Activated CD8-positive, alpha-beta memory T cell treated with anti-CD3 and anti-CD28 coated beads, Interleukin-2, amount 10 ng/mL, durations not matched to agents 7 days and 5 days (primary cell): ENCODE data around the gene LGALS9B. TPM values are rescaled to one million over a fixed set of nuclear protein-coding genes. Genes with fewer than 3 reads are reported as not detected.
"Not testable (repeated sequence)": the region's sequence is repeated elsewhere in the genome, so short reads cannot be mapped to it uniquely, and the experiment has no call there.

Experiments used
- ATAC-seq: fragments of 150-1000 bp; cut with Tn5 transposase; one replicate; pipeline ENCODE4 v1.10.0; 2021; ENCODE audit warnings: moderate library complexity
- CTCF ChIA-PET: fragments of 350-600 bp; sonication (Branson Sonifier 250); formaldehyde crosslinking; loops from one replicate; lab custom pipeline; 2021; ENCODE audit warnings: antibody characterized with exemption; lab: Charles Lee
- DNase-seq: peaks from one replicate; pipeline ENCODE4 v3.0.0-alpha.2; 2020
- H3K27ac Mint-ChIP-seq: one replicate; pipeline ENCODE4 v1.8.0; 2021; ENCODE audit warnings: mild to moderate bottlenecking, mixed read lengths
- H3K27me3 Mint-ChIP-seq: one replicate; pipeline ENCODE4 v1.8.0; 2021; ENCODE audit warnings: mixed read lengths
- H3K36me3 Mint-ChIP-seq: one replicate; pipeline ENCODE4 v1.8.0; 2021; ENCODE audit warnings: mild to moderate bottlenecking, mixed read lengths
- H3K4me1 Mint-ChIP-seq: one replicate; pipeline ENCODE4 v1.8.0; 2021; ENCODE audit warnings: mixed read lengths
- H3K4me3 Mint-ChIP-seq: one replicate; pipeline ENCODE4 v1.8.0; 2021; ENCODE audit warnings: mild to moderate bottlenecking, moderate library complexity, mixed read lengths
- H3K9me3 Mint-ChIP-seq: one replicate; pipeline ENCODE4 v1.8.0; 2022; ENCODE audit warnings: low read depth, mixed read lengths
- total RNA-seq, 2 experiments: library from RNA; stranded (reverse); gene quantifications; one replicate each; pipeline ENCODE4 v1.2.3, GENCODE V29; 2021

Gene LGALS9B
- total RNA-seq, 2 experiments from 2014 or later = 0.73 TPM; not detected in 1

DNA sequence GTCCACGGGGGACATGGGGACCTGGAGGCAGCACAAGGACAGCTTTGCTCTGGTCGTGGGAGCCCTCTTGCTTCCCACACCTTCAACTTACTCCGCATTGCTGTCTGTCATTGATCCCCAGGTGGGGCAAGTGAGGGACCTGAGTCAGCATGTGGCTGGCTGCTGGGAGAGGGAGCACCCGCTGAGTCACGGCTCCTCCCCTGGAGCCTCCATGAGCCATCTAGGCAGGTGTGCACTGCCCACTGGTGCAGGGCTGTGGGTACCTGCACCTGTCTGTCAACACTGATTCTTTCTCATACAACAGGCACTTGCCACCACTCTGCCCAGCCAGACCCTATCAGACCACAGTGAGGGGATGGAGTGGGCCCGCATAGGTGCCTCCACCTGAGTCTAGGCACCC lies 24.8 kb upstream of the LGALS9B start:
- H3K4me1 Mint-ChIP-seq, ATAC-seq, H3K9me3 Mint-ChIP-seq, H3K36me3 Mint-ChIP-seq, H3K4me3 Mint-ChIP-seq, CTCF ChIA-PET, H3K27ac Mint-ChIP-seq, H3K27me3 Mint-ChIP-seq, DNase-seq: not testable (repeated sequence)

- ATAC-seq, H3K27ac Mint-ChIP-seq, H3K4me1 Mint-ChIP-seq, H3K4me3 Mint-ChIP-seq, H3K36me3 Mint-ChIP-seq, DNase-seq, H3K9me3 Mint-ChIP-seq, CTCF ChIA-PET, H3K27me3 Mint-ChIP-seq: not testable (repeated sequence)
Measured at GRCh38 chr17:20484930-20485329, 17.6 kb upstream of the LGALS9B start.

- H3K4me1 Mint-ChIP-seq, ATAC-seq, H3K27me3 Mint-ChIP-seq, DNase-seq, H3K27ac Mint-ChIP-seq, H3K4me3 Mint-ChIP-seq, CTCF ChIA-PET, H3K36me3 Mint-ChIP-seq, H3K9me3 Mint-ChIP-seq: not testable (repeated sequence)
Measured at GRCh38 chr17:20479889-20480591, 12.7 kb upstream of the LGALS9B start.

DNA sequence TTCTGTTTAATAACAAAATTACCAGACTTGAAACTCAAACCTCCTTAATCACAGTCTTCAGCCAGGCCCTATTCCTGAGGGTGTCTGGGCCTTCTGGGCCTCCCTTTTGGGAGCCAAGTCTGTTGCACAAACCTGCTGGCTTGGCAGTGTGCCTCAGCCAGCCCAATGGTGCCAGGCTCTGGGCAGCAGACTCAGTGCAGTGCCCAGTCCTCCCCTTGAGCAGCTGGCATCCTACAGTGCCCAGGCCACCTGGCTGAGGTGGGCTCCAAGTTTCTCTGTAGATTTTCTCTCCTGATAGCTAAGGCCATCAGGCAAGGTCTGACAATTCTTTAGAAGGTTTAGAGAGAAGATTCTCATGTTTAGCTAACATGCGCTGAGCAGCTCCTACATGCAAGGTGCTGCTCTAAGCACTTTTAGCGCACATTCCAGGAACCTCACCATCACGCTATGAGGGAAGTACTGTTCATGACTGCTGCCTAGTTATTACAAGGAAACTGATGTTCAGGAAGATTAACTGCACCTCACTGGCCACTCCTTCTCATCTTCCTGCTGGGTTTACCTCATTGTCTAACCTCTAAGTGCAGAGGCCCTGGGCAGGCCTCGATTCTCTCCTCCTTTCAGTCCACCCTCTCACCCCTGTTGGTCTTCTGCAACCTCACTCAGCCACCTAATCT lies 10.2 kb upstream of the LGALS9B start:
- CTCF ChIA-PET, H3K4me1 Mint-ChIP-seq, DNase-seq, H3K27me3 Mint-ChIP-seq, H3K9me3 Mint-ChIP-seq, H3K4me3 Mint-ChIP-seq, ATAC-seq, H3K36me3 Mint-ChIP-seq: not testable (repeated sequence)
- peak overlapping the region; percentile 59 for H3K27ac Mint-ChIP-seq

- H3K27me3 Mint-ChIP-seq, CTCF ChIA-PET, DNase-seq, H3K4me3 Mint-ChIP-seq, H3K9me3 Mint-ChIP-seq, H3K27ac Mint-ChIP-seq, ATAC-seq, H3K4me1 Mint-ChIP-seq, H3K36me3 Mint-ChIP-seq: not testable (repeated sequence)
Measured at GRCh38 chr17:20475137-20475831, 7.9 kb upstream of the LGALS9B start.

DNA sequence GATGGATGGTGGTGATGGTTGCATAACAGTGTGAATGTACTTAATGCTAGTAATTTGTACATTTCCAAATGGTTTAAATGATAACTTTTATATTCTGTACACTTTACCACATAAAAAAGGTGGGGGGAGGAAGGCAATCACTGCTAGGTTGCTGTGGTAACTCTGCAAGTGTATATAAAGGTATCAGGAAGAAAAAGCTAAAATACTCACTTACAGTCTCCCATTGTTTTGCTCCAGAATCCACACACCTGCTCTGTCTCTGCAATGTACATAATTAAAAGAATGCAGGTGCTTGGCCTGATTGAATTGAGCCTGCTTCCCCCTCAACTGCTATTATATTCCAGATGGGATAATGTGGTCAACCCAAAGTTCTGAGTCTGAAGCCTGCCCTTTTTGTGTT lies 6.7 kb upstream of the LGALS9B start:
- H3K9me3 Mint-ChIP-seq, ATAC-seq, CTCF ChIA-PET, DNase-seq, H3K27ac Mint-ChIP-seq, H3K36me3 Mint-ChIP-seq, H3K27me3 Mint-ChIP-seq, H3K4me1 Mint-ChIP-seq, H3K4me3 Mint-ChIP-seq: not testable (repeated sequence)

GRCh38 chr17:20469946-20470345 lies 2.6 kb upstream of the LGALS9B start:
- H3K27me3 Mint-ChIP-seq, H3K36me3 Mint-ChIP-seq, H3K4me1 Mint-ChIP-seq, ATAC-seq, DNase-seq, H3K9me3 Mint-ChIP-seq, H3K4me3 Mint-ChIP-seq, H3K27ac Mint-ChIP-seq, CTCF ChIA-PET: not testable (repeated sequence)

GRCh38 chr17:20469107-20469506 lies 1.8 kb upstream of the LGALS9B start:
- H3K9me3 Mint-ChIP-seq, H3K36me3 Mint-ChIP-seq, DNase-seq, H3K27ac Mint-ChIP-seq, H3K4me1 Mint-ChIP-seq, CTCF ChIA-PET, H3K4me3 Mint-ChIP-seq, H3K27me3 Mint-ChIP-seq, ATAC-seq: not testable (repeated sequence)

DNA sequence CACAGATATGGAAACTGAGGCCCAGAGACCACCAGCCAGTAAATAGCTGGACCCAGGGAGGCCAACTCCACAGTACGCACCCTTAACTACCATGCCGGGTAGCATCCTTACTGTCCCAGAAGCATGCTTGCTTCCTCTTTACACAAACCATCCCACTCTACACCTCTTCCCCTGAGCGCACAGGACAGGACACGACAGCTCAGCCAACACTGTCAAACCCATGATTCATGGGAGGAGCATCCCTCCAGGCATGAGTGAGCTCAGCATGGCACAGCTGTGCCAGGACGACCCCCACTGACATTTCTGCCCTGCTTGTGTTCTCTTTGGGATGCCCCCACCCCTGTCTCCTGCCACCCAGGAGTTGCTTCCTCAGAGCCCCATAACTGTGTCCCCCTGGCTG lies 340 bp downstream of the LGALS9B start:
- not testable (repeated sequence) for H3K9me3 Mint-ChIP-seq

DNA sequence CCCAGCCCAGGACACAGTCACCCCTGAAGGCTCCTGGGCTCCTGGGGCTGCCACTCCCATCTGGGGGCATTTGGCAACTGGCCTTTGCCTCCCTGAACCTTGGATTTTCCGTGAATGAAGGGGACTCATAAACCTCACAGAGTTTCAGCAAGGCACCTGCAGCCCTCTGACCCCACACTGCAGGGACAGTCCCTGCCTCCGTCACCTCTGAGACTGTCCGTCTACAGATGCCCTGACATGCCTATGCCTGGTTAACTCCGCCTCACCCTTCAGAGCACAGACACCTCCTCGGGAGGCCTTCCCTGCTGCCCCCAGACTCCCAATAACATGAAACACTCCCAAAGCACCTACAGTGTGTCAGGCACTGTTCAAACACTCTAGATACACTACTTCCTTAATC lies 786 bp downstream of the LGALS9B start:
- H3K9me3 Mint-ChIP-seq, ATAC-seq, H3K36me3 Mint-ChIP-seq, H3K27ac Mint-ChIP-seq, H3K4me3 Mint-ChIP-seq, H3K27me3 Mint-ChIP-seq, CTCF ChIA-PET, DNase-seq, H3K4me1 Mint-ChIP-seq: not testable (repeated sequence)

More for the DNA sequence above, 340 bp downstream of the LGALS9B start:
- ATAC-seq = peak; percentile 25
- DNase-seq, H3K4me1 Mint-ChIP-seq, H3K4me3 Mint-ChIP-seq, H3K27me3 Mint-ChIP-seq, CTCF ChIA-PET, H3K36me3 Mint-ChIP-seq: not testable (repeated sequence)
- peak overlapping the region; percentile 46 for H3K27ac Mint-ChIP-seq

DNA sequence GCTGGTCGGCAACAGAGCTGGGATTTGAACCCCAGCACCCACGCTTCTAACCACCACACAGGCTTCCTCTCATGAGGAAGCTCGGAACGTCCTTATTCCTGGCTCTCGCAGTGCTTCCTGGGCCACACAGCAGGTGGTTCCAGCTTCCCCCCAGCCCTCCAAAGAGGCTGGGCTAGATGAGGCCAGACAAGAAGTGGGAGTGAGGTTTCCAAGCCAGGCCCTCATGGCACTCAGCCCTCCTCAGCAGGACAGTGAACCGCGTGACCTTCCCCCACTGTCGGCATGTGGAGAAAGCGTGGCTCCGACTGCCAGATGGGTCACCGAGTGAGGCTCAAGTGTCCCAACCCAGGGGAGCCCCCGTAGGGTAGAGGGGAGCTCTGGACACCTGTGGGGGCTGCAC lies 1.8 kb downstream of the LGALS9B start:
- H3K9me3 Mint-ChIP-seq, ATAC-seq, H3K4me1 Mint-ChIP-seq, CTCF ChIA-PET, H3K27ac Mint-ChIP-seq, H3K4me3 Mint-ChIP-seq, H3K36me3 Mint-ChIP-seq, H3K27me3 Mint-ChIP-seq, DNase-seq: not testable (repeated sequence)

DNA sequence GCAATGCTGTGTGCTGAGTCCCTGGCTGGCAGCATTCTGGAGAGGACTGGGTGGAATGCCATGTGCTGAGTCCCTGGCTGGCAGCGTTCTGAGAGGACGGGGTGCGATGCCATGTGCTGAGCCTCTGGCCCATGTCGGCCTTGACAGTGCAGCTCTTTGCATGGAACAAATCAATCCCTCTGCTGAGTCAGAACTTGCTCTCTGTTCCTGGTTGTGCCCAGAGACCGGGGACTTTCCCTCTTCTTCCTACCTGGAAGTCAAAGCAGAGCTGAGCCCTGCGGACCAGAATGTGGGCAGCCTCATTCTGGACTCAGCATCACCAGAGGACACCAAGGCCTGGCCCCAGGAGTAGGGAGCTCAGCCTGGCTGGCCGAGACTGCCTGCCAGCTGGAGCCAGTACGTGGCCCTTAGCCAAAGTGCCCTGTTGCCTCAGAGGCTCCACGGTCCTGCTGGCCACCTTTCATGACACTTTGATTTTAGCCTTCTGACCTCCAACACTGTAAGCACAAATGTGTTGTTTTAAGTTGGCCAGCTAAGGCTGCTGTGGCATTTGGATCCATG lies 2.4 kb downstream of the LGALS9B start:
- H3K27ac Mint-ChIP-seq, DNase-seq, H3K4me1 Mint-ChIP-seq, ATAC-seq, CTCF ChIA-PET, H3K9me3 Mint-ChIP-seq, H3K27me3 Mint-ChIP-seq, H3K36me3 Mint-ChIP-seq, H3K4me3 Mint-ChIP-seq: not testable (repeated sequence)

GRCh38 chr17:20462158-20462557 lies 5.2 kb downstream of the LGALS9B start:
- H3K36me3 Mint-ChIP-seq, H3K27me3 Mint-ChIP-seq, H3K4me1 Mint-ChIP-seq, H3K27ac Mint-ChIP-seq, CTCF ChIA-PET, DNase-seq, ATAC-seq, H3K4me3 Mint-ChIP-seq, H3K9me3 Mint-ChIP-seq: not testable (repeated sequence)
